Amygdala (tissue), 56 donors: Measurements from ENCODE around the gene GMCL2.

ENCODE experiments used
- DNase-seq, 56 donors: peaks; one replicate each; lab custom pipeline; 2025; lab: John Stamatoyannopoulos, UW

Gene GMCL2

GRCh38 chr5:178149199-178149932 lies 37.8 kb downstream of the GMCL2 start:
- DNase-seq: peak in 5 of 56 donors; percentile 18 to 60 (median 21)

GRCh38 chr5:178147406-178147805 lies 39.8 kb downstream of the GMCL2 start:
- no peak for DNase-seq

GRCh38 chr5:178145965-178146820 lies 41.0 kb downstream of the GMCL2 start:
- DNase-seq: peak in 9 of 56 donors; percentile 8 to 45 (median 18)

- DNase-seq: peak in 4 of 56 donors; percentile 12 to 42 (median 19)
These were observed 43.3 kb downstream of the GMCL2 start for GRCh38 chr5:178143901-178144300.

- no peak for DNase-seq
These were observed 43.9 kb downstream of the GMCL2 start for GRCh38 chr5:178143246-178143645.

GRCh38 chr5:178142642-178143041 lies 44.5 kb downstream of the GMCL2 start:
- no peak for DNase-seq

- DNase-seq: no peak
These were observed 45.6 kb downstream of the GMCL2 start for GRCh38 chr5:178141550-178141949.

GRCh38 chr5:178137991-178138390 lies 49.2 kb downstream of the GMCL2 start:
- DNase-seq: no peak

- no peak for DNase-seq
These were observed 50.2 kb downstream of the GMCL2 start for GRCh38 chr5:178136990-178137389.
